OCI-LY1 (cell line): ENCODE measurements around the gene POLA2.

ENCODE experiments used
- H2AFZ ChIP-seq: fragments of 200-600 bp; sonication (generic), shearing (Covaris generic); 2 replicates; pipeline ENCODE4 v1.6.0; 2014; ENCODE audit warnings: antibody characterized with exemption, mild to moderate bottlenecking, low read length
- H3F3A ChIP-seq: fragments of 200-600 bp; sonication (generic), shearing (Covaris generic); 2 replicates; pipeline ENCODE4 v1.6.0; 2014; ENCODE audit warnings: mild to moderate bottlenecking, antibody characterized with exemption, low read length, moderate library complexity; ENCODE audit not compliant: insufficient read depth
- H3K27ac ChIP-seq: fragments of 200-600 bp; sonication (generic); 2 replicates; pipeline ENCODE4 v1.5.1; 2014; ENCODE audit warnings: low read length, mixed run types, mild to moderate bottlenecking, low read depth; ENCODE audit not compliant: poor library complexity, severe bottlenecking
- H3K27me3 ChIP-seq: fragments of 200-600 bp; sonication (generic); 2 replicates; pipeline ENCODE4 v1.6.0; 2014; ENCODE audit warnings: antibody characterized with exemption, mild to moderate bottlenecking, low read length, moderate library complexity; ENCODE audit not compliant: insufficient read depth
- H3K36me3 ChIP-seq: fragments of 200-600 bp; sonication (generic); 2 replicates; pipeline ENCODE4 v1.6.1; 2014; ENCODE audit warnings: mild to moderate bottlenecking, antibody characterized with exemption, low read length, moderate library complexity, mixed read lengths; ENCODE audit not compliant: insufficient read depth
- H3K4me1 ChIP-seq: fragments of 200-600 bp; sonication (generic); 2 replicates; pipeline ENCODE4 v1.5.1; 2014; ENCODE audit warnings: mild to moderate bottlenecking, low read length, moderate library complexity; ENCODE audit not compliant: insufficient read depth, severe bottlenecking
- H3K4me2 ChIP-seq: fragments of 200-600 bp; sonication (generic), shearing (Covaris generic); 2 replicates; pipeline ENCODE4 v1.6.1; 2014; ENCODE audit warnings: low read length
- H3K4me3 ChIP-seq: fragments of 200-600 bp; sonication (generic); 2 replicates; pipeline ENCODE4 v1.5.1; 2014; ENCODE audit warnings: low read length, low read depth, mild to moderate bottlenecking, mixed read lengths; ENCODE audit not compliant: poor library complexity, severe bottlenecking
- H3K79me2 ChIP-seq: fragments of 200-600 bp; shearing (Covaris generic); 2 replicates; pipeline ENCODE4 v1.6.1; 2016; ENCODE audit warnings: mixed run types, low read length, mixed read lengths; ENCODE audit not compliant: insufficient read depth
- H3K9ac ChIP-seq: fragments of 200-600 bp; sonication (generic), shearing (Covaris generic); 2 replicates; pipeline ENCODE4 v1.6.1; 2014; ENCODE audit warnings: mild to moderate bottlenecking, low read length, mixed read lengths
- H3K9me2 ChIP-seq: fragments of 200-600 bp; sonication (generic), shearing (Covaris generic); 2 replicates; pipeline ENCODE4 v1.6.1; 2014; ENCODE audit warnings: low read depth, mild to moderate bottlenecking, low read length, mixed read lengths
- H3K9me3 ChIP-seq: fragments of 200-600 bp; shearing (Covaris generic); 2 replicates; pipeline ENCODE4 v1.6.1; 2014; ENCODE audit warnings: low read length, mixed read lengths
- H4K20me1 ChIP-seq: fragments of 200-600 bp; sonication (generic), shearing (Covaris generic); 2 replicates; pipeline ENCODE4 v1.6.0; 2016; ENCODE audit warnings: mild to moderate bottlenecking, low read length; ENCODE audit not compliant: insufficient read depth
- CTCF ChIP-seq: fragments of 200-600 bp; sonication (generic), shearing (Covaris generic); IDR thresholded peaks from 2 replicates; pipeline ENCODE4 v1.5.1; 2017; ENCODE audit warnings: mild to moderate bottlenecking, antibody characterized with exemption, low read length, moderate library complexity, mixed read lengths
- EZH2 ChIP-seq: fragments of 200-600 bp; sonication (generic), shearing (Covaris generic); IDR thresholded peaks from 2 replicates; pipeline ENCODE4 v1.8.0; 2017; ENCODE audit warnings: borderline replicate concordance, mixed run types, mild to moderate bottlenecking, antibody characterized with exemption, low read length, moderate library complexity, mixed read lengths

Gene POLA2

GRCh38 chr11:65260302-65260701 is 1.5 kb upstream of the POLA2 start:
- no peaks in the 10 kb centered on the region for H4K20me1 ChIP-seq
- H3K36me3 ChIP-seq: peaks cover 10% of the 10 kb centered on the region; the same call in 1 of the 2 replicates
- no peaks in the 10 kb centered on the region for H3K9me3 ChIP-seq
- no peak overlapping the region for H2AFZ ChIP-seq
- no peak for TF ChIP-seq CTCF
- no peak for TF ChIP-seq EZH2
- no peaks in the 10 kb centered on the region for H3K27me3 ChIP-seq
- no peak overlapping the region for H3K4me3 ChIP-seq
- H3K79me2 ChIP-seq: peaks cover 26% of the 10 kb centered on the region
- no peaks in the 10 kb centered on the region for H3K9me2 ChIP-seq
- no peak overlapping the region for H3K9ac ChIP-seq
- H3K4me2 ChIP-seq: no peak overlapping the region
- H3K4me1 ChIP-seq: peaks cover 30% of the 10 kb centered on the region
- peaks cover 5% of the 10 kb centered on the region; the same call in 1 of the 2 replicates for H3F3A ChIP-seq
- H3K27ac ChIP-seq: no peak overlapping the region

GRCh38 chr11:65260756-65261590 is 789 bp upstream of the POLA2 start:
- peak overlapping the region; percentile 95 for H3K4me3 ChIP-seq
- H3K4me1 ChIP-seq: peaks cover 30% of the 10 kb centered on the region
- H3K4me2 ChIP-seq: peak overlapping the region; percentile 96
- H3K9me2 ChIP-seq: no peaks in the 10 kb centered on the region
- peak overlapping the region; percentile 98 for H3K9ac ChIP-seq
- TF ChIP-seq CTCF (no peak), EZH2 (no peak)
- no peaks in the 10 kb centered on the region for H3K27me3 ChIP-seq
- H2AFZ ChIP-seq: no peak overlapping the region
- peak overlapping the region; percentile 57 for H3K27ac ChIP-seq
- H3K9me3 ChIP-seq: no peaks in the 10 kb centered on the region
- no peaks in the 10 kb centered on the region for H4K20me1 ChIP-seq
- H3K79me2 ChIP-seq: peaks cover 27% of the 10 kb centered on the region
- H3K36me3 ChIP-seq: peaks cover 16% of the 10 kb centered on the region; the same call in 1 of the 2 replicates
- peaks cover 5% of the 10 kb centered on the region; the same call in 1 of the 2 replicates for H3F3A ChIP-seq

GRCh38 chr11:65262381-65262680 is 569 bp downstream of the POLA2 start:
- no peak overlapping the region for H2AFZ ChIP-seq
- H3K9me2 ChIP-seq: no peaks in the 10 kb centered on the region

More at GRCh38 chr11:65262381-65262680, 569 bp downstream of the POLA2 start:
- peak overlapping the region; percentile 91 for H3K4me2 ChIP-seq
- H3F3A ChIP-seq: peaks cover 5% of the 10 kb centered on the region; the same call in 1 of the 2 replicates
- no peaks in the 10 kb centered on the region for H3K9me3 ChIP-seq
- H3K27me3 ChIP-seq: no peaks in the 10 kb centered on the region
- H3K4me3 ChIP-seq: peak overlapping the region; percentile 95
- peaks cover 27% of the 10 kb centered on the region for H3K79me2 ChIP-seq
- H3K4me1 ChIP-seq: peaks cover 30% of the 10 kb centered on the region
- peaks cover 30% of the 10 kb centered on the region for H3K36me3 ChIP-seq
- peak overlapping the region; percentile 48 for H3K27ac ChIP-seq
- TF ChIP-seq CTCF (no peak), EZH2 (no peak)
- H4K20me1 ChIP-seq: no peaks in the 10 kb centered on the region
- peak overlapping the region; percentile 98 for H3K9ac ChIP-seq
